Measurements from ENCODE around the gene RELT.

RELT gene

GRCh38 chr11:73348838-73349237, 27.4 kb upstream of the RELT start:
- no peak for DNase-seq

GRCh38 chr11:73349633-73350032, 26.6 kb upstream of the RELT start:
- no peak for DNase-seq

GRCh38 chr11:73350908-73351636, 25.1 kb upstream of the RELT start:
- DNase-seq, result peak; percentile 29

GRCh38 chr11:73353422-73353821, 22.8 kb upstream of the RELT start:
- no peak for DNase-seq

GRCh38 chr11:73355109-73355508, 21.1 kb upstream of the RELT start:
- DNase-seq, result no peak

- DNase-seq, result no peak
These were observed 19.0 kb upstream of the RELT start for GRCh38 chr11:73356979-73357860.

GRCh38 chr11:73358071-73358470, 18.1 kb upstream of the RELT start:
- no peak for DNase-seq

GRCh38 chr11:73359341-73359740, 16.9 kb upstream of the RELT start:
- DNase-seq, result no peak

GRCh38 chr11:73359930-73360742, 16.1 kb upstream of the RELT start:
- no peak for DNase-seq

GRCh38 chr11:73360743-73361369, 15.3 kb upstream of the RELT start:
- no peak for DNase-seq

GRCh38 chr11:73361953-73362776, 14.0 kb upstream of the RELT start:
- DNase-seq, result no peak

GRCh38 chr11:73363147-73363546, 13.1 kb upstream of the RELT start:
- no peak for DNase-seq

- DNase-seq, result no peak
These were observed 10.6 kb upstream of the RELT start for GRCh38 chr11:73365352-73366264.

GRCh38 chr11:73366265-73366610, 10.0 kb upstream of the RELT start:
- no peak for DNase-seq

GRCh38 chr11:73366953-73367352, 9.2 kb upstream of the RELT start:
- DNase-seq, result no peak

GRCh38 chr11:73367482-73368024, 8.6 kb upstream of the RELT start:
- no peak for DNase-seq

- DNase-seq, result peak; percentile 10
These were observed 3.7 kb upstream of the RELT start for GRCh38 chr11:73372375-73372993.

- DNase-seq, result no peak
These were observed 2.0 kb upstream of the RELT start for GRCh38 chr11:73374151-73374550.

- DNase-seq, result no peak
These were observed 404 bp upstream of the RELT start for GRCh38 chr11:73375830-73376159.
